Large intestine (tissue), 3 donors: Measurements from ENCODE around the gene C17orf107. TPM values are rescaled to one million over a fixed set of nuclear protein-coding genes. Genes with fewer than 3 reads are reported as not detected.

ENCODE experiments used
- DNase-seq, 2 donors: peaks; one replicate each; pipeline versions ENCODE4 v3.0.0 to v3.0.0-alpha.2; 2013
- H3K27ac ChIP-seq: one replicate; pipeline ENCODE4 v1.5.1; 2013; ENCODE audit warnings: low read length
- H3K27me3 ChIP-seq: 2 replicates; pipeline ENCODE4 v1.6.1; 2013; ENCODE audit warnings: low read length; ENCODE audit not compliant: control insufficient read depth, insufficient read depth
- H3K36me3 ChIP-seq: 2 replicates; pipeline ENCODE4 v1.6.1; 2013; ENCODE audit warnings: low read length; ENCODE audit not compliant: control insufficient read depth, insufficient read depth
- H3K4me1 ChIP-seq: one replicate; pipeline ENCODE4 v1.6.1; 2013; ENCODE audit warnings: low read length; ENCODE audit not compliant: control insufficient read depth, insufficient read depth
- H3K4me3 ChIP-seq: one replicate; pipeline ENCODE4 v1.5.1; 2013; ENCODE audit warnings: low read length
- H3K9me3 ChIP-seq: one replicate; pipeline ENCODE4 v1.6.1; 2013; ENCODE audit warnings: mild to moderate bottlenecking, low read depth, low read length, moderate library complexity; ENCODE audit not compliant: control insufficient read depth
- WGBS: methylation state at CpG from one replicate; pipeline ENCODE4 v1.1.5; 2013; ENCODE audit warnings: low lambda C conversion rate; ENCODE audit not compliant: insufficient coverage; 5-methylcytosine and 5-hydroxymethylcytosine counted together
- polyA plus RNA-seq: library from polyadenylated mRNA; unstranded; fragments of 120-200 nt; gene quantifications from one replicate; pipeline ENCODE4 v1.2.1, GENCODE V29; 2013

The C17orf107 gene
- polyA plus RNA-seq, 1 donor, result 2.1 TPM

DNA sequence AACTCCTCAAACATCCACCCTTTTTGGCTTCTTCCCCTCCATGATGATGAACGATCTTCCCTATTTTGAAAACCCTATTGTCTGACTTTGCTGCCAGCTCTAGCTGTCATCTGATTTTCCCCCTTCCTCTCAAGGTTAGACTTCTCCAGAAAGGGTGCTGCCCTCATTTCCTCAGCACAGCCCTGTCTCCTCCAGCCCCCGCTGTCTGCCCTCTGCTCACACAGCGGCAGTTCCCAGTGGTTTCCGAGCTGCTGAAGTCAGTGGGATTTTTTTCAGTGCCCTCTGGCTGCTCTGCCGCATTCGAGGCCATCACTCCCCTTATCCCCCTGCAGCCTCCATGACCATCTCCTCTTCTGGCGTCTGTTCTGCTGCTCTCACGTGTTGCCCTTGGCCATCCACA is 26.6 kb upstream of the C17orf107 start:
- Histone ChIP-seq H3K27me3 (no peaks in the 10 kb centered on the region), H3K4me1 (no peaks in the 10 kb centered on the region), H3K4me3 (no peak overlapping the region), H3K27ac (no peak overlapping the region), H3K36me3 (peaks cover 19% of the 10 kb centered on the region), H3K9me3 (no peaks in the 10 kb centered on the region)
- WGBS, result no CpG with 5 or more reads among the region's 8 CpGs
- DNase-seq, result no peak

DNA sequence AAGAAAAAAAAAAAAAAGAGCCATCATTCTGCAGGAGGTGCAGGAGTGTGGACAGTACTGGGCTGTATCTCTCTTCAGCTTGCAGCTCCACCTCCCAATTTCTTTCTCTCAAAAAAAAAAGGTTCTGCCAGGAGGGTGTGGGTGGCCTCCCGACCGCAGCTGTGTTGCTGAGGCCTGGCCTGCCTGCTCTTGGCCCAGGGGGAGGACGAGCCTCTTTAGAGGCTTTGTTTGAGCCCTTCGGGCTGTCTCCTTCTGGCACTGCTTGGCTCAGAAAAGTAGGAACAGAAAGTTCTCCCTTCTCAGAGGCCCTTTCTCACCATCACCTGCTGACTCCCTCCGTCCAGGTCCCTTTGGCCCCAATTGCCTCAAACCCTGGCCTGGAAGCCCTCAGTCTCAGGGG is 22.2 kb upstream of the C17orf107 start:
- no CpG with 5 or more reads among the region's 5 CpGs for WGBS
- H3K36me3 ChIP-seq, result peaks cover 50% of the 10 kb centered on the region
- H3K27me3 ChIP-seq, result no peaks in the 10 kb centered on the region
- no peak overlapping the region for H3K27ac ChIP-seq
- peaks cover 2% of the 10 kb centered on the region for H3K4me1 ChIP-seq
- no peak for DNase-seq
- H3K4me3 ChIP-seq, result no peak overlapping the region
- H3K9me3 ChIP-seq, result no peaks in the 10 kb centered on the region

DNA sequence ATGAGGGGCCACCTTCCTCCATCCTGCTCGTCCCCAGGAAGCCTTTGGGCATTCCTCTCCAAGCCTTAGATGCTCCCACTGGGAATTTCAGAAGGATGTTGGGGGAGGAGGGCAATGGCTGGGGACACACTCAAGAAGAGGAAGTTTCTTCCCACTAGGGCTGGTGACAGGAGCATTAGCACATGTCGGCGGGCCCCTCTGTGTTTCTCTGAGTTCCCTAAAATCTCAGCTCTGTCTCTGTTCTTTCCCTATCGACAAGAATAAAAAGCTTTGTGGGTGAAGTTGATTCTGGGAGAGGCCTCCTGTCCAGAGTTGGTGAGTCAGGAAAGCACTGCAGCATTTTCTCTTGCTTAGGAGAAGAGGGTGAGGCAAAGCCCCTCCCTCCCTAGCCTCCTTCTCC is 19.7 kb upstream of the C17orf107 start:
- H3K4me1 ChIP-seq, result peaks cover 2% of the 10 kb centered on the region
- no peak overlapping the region for H3K4me3 ChIP-seq
- H3K9me3 ChIP-seq, result no peaks in the 10 kb centered on the region
- no peak overlapping the region for H3K27ac ChIP-seq
- WGBS, result no CpG with 5 or more reads among the region's 4 CpGs
- no peaks in the 10 kb centered on the region for H3K27me3 ChIP-seq
- no peak for DNase-seq
- peaks cover 60% of the 10 kb centered on the region for H3K36me3 ChIP-seq

DNA sequence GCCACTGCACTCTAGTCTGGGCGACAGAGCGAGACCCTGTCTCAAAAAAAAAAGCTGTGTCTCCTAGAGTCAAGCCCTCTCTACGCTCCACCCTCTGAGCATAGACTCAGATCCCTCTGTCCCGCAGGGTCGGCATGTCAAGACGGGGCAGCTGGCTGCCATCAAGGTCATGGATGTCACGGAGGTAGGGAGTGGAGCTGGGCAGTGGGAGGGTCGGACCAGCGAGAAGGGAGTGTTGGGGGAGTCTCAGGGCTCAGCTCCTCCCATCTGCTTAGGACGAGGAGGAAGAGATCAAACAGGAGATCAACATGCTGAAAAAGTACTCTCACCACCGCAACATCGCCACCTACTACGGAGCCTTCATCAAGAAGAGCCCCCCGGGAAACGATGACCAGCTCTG is 18.5 kb upstream of the C17orf107 start:
- Histone ChIP-seq H3K9me3 (no peaks in the 10 kb centered on the region), H3K4me3 (no peak overlapping the region), H3K4me1 (peaks cover 2% of the 10 kb centered on the region), H3K27me3 (no peaks in the 10 kb centered on the region), H3K36me3 (peaks cover 68% of the 10 kb centered on the region), H3K27ac (no peak overlapping the region)
- no peak for DNase-seq
- WGBS, result 80% methylated on average over 1 of the region's 15 CpGs

DNA sequence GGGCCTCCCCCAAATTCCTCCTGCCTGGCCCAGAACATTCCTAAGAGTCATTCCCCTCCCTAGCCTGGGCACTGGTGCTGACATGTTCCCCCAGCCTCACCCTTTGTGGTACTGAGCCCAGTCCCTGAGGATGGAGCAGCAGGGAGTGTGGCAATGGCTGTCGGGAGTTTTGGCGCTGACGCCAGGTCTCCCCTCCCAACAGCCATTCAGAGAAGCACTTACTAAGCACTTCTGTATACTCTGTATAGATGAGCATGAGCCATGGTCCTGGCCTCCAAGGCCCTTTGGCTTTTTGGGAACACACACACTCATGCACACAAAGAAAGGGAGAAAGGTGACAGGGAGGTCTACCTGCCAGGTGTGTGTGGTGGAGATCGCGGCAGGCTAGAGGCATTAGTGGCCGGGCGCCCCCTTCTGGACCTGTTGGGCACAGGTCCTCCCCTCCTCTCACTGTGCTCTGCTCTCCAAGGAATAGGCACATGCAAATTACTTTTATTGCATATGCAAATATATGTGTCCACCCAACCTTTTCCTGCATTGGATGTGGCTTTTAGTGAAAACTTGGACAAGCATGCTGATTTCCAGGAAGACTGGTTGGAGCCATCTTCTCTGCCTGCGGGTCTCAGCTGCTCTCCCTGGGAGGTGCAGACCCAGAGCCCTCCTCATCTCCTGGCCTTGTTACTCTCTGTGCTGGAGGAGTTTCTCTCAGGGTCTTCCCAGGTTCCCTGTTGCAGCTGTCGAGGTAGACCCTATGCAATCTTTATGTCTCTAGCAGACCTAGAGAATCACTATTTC is 17.4 kb upstream of the C17orf107 start:
- peak; percentile 57 to 62 for DNase-seq
- peaks cover 2% of the 10 kb centered on the region for H3K4me1 ChIP-seq
- H3K9me3 ChIP-seq, result no peaks in the 10 kb centered on the region
- no peak overlapping the region for H3K4me3 ChIP-seq
- H3K27ac ChIP-seq, result no peak overlapping the region
- peaks cover 70% of the 10 kb centered on the region for H3K36me3 ChIP-seq
- WGBS, result no CpG with 5 or more reads among the region's 9 CpGs
- no peaks in the 10 kb centered on the region for H3K27me3 ChIP-seq

DNA sequence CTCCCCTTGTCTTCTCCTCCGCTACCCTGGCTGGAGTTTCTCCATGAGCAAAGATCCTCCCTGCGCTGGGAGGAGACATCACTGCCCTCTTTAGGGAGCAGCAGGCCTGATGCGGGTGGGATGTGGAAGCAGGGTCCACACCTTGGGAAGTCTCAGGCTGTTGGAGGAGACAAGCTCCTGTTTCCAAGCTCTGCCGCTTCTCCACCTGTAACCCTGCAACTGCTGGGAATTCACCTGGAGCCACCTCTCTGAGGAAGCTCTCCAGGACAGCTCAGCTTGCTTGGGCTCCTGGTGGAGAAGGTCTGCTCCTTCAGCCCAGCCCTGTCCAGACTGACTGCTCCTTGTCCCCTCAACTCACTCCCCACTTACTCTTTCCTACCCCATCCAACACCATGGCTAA is 14.8 kb upstream of the C17orf107 start:
- Histone ChIP-seq H3K36me3 (peaks cover 74% of the 10 kb centered on the region), H3K9me3 (no peaks in the 10 kb centered on the region), H3K4me3 (no peak overlapping the region), H3K4me1 (peaks cover 2% of the 10 kb centered on the region), H3K27me3 (no peaks in the 10 kb centered on the region), H3K27ac (no peak overlapping the region)
- WGBS, result no CpG with 5 or more reads among the region's 4 CpGs
- no peak for DNase-seq

DNA sequence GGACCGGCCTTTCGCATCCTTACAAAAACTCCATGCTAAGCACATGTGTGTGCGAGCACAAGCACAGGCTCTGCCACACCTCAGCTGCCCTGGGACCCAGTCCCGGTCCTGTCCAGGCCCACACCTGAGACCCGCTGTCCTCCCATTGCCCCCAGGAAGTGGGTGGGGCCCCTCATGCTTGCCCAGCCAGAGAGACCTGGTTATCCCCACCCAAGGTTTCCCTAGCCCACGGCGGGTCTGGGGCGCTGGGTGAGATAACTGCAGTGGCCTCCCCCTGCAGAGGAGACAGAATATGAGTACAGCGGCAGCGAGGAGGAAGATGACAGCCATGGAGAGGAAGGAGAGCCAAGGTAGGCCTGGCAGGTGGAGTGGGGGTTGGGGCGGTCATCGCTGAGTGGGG is 12.5 kb upstream of the C17orf107 start:
- no peaks in the 10 kb centered on the region for H3K4me1 ChIP-seq
- H3K36me3 ChIP-seq, result peaks cover 77% of the 10 kb centered on the region
- no CpG with 5 or more reads among the region's 12 CpGs for WGBS
- DNase-seq, result no peak
- H3K4me3 ChIP-seq, result no peak overlapping the region
- no peaks in the 10 kb centered on the region for H3K27me3 ChIP-seq
- no peak overlapping the region for H3K27ac ChIP-seq
- no peaks in the 10 kb centered on the region for H3K9me3 ChIP-seq

DNA sequence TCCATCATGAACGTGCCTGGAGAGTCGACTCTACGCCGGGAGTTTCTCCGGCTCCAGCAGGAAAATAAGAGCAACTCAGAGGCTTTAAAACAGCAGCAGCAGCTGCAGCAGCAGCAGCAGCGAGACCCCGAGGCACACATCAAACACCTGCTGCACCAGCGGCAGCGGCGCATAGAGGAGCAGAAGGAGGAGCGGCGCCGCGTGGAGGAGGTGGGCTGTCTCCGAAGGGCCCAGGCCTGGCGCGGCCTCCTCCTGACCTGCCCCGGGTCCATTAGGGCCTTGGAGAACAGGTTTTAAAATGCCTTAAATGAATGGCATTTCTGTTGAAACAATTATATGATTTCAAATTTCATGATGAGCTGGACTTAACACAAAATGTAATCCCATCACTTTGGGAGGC is 11.8 kb upstream of the C17orf107 start:
- DNase-seq, result no peak
- Histone ChIP-seq H3K4me3 (no peak overlapping the region), H3K27me3 (no peaks in the 10 kb centered on the region), H3K36me3 (peaks cover 78% of the 10 kb centered on the region), H3K4me1 (no peaks in the 10 kb centered on the region), H3K27ac (no peak overlapping the region), H3K9me3 (no peaks in the 10 kb centered on the region)
- WGBS, result no CpG with 5 or more reads among the region's 18 CpGs

DNA sequence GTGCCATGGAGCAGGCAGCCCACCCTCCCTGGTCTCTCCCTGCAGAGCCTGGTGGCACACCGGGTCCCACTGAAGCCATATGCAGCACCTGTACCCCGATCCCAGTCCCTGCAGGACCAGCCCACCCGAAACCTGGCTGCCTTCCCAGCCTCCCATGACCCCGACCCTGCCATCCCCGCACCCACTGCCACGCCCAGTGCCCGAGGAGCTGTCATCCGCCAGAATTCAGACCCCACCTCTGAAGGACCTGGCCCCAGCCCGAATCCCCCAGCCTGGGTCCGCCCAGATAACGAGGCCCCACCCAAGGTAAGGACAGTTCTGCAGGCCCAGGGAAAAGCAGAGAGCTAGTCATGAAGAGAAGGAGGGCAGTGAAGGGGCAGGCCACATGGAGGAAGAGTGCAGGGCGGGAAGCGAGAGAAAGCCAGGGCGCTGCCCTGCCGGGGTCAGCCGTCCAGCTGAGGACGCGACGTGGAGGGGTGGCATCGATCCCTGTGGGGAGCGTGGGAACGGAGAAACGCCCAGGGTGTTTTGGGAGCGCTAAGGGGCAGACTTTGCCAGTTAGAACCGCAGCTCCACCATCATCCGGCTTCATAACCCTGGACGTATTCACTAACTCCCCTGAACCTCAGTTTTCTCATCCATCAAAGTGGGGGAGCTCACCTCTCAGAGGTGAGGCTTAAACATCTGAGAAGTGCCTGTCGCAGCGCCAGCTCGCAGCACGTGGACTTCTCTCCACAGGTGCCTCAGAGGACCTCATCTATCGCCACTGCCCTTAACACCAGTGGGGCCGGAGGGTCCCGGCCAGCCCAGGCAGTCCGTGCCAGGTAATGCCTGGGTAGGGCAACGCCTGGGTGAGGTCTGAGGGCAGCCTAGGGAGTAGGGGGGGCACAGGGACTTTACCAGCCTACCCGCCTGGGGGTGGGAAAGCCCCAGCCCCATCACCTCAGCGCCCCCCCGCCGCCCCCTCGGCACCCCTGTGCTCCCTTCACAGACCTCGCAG is 7.6 kb upstream of the C17orf107 start:
- Histone ChIP-seq H3K4me1 (peaks cover 8% of the 10 kb centered on the region), H3K36me3 (peaks cover 91% of the 10 kb centered on the region), H3K27me3 (no peaks in the 10 kb centered on the region), H3K9me3 (no peaks in the 10 kb centered on the region), H3K27ac (no peak overlapping the region), H3K4me3 (no peak overlapping the region)
- 100% methylated on average over 2 of the region's 42 CpGs for WGBS
- DNase-seq, result no peak

DNA sequence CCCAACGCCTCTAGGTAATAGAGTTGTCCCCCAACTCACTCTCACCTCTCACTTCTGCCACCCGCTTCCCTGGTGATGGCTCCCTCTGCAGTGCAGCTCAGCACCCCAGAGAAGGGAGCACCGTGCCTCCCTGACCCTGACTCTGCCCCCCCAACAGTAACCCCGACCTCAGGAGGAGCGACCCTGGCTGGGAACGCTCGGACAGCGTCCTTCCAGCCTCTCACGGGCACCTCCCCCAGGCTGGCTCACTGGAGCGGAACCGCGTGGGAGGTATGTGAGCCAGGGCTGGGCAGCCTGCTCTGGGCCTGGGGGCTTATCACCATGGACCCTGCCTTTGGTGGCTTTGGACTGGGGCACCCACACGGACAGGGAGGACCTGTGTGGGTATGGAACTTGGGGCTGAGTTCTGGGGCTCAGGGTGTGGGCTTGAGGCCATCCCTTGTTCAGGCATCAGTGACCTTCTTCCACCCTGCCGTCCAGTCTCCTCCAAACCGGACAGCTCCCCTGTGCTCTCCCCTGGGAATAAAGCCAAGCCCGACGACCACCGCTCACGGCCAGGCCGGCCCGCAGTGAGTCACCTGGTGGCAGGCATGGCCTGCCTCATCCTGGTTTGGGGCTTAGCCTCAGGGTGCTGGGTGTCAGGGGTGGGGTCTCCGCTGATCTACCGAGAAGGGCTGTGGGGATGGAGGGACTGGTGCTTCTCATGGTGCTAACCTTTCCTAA is 6.7 kb upstream of the C17orf107 start:
- Histone ChIP-seq H3K27ac (peak overlapping the region; percentile 65), H3K27me3 (no peaks in the 10 kb centered on the region), H3K4me3 (no peak overlapping the region), H3K4me1 (peaks cover 8% of the 10 kb centered on the region), H3K36me3 (peaks cover 90% of the 10 kb centered on the region), H3K9me3 (no peaks in the 10 kb centered on the region)
- no CpG with 5 or more reads among the region's 23 CpGs for WGBS
- DNase-seq, result no peak
